Coronary artery (tissue), 2 donors: ENCODE measurements around the gene RAB14.

Experiments
- DNase-seq: peaks from one replicate; pipeline ENCODE4 v3.0.0-alpha.2; 2017; ENCODE audit warnings: low spot score
- H3K27ac ChIP-seq, 2 donors: fragments of 200-600 bp; sonication (generic); one replicate each; pipeline ENCODE4 v1.5.1; 2016 to 2019
- H3K4me3 ChIP-seq: fragments of 200-600 bp; sonication (generic); 2 replicates; pipeline ENCODE4 v1.5.1; 2016; ENCODE audit warnings: mild to moderate bottlenecking, moderate library complexity
- CTCF ChIP-seq: fragments of 200-600 bp; sonication (generic); IDR thresholded peaks from one replicate; pipeline ENCODE4 v1.5.1; 2019; ENCODE audit warnings: antibody characterized with exemption

The RAB14 gene

GRCh38 chr9:121156263-121156731, 45.4 kb downstream of the RAB14 start:
- no peak for DNase-seq
- Histone ChIP-seq H3K27ac (peak overlapping the region in 1 of 2 donors; percentile 15), H3K4me3 (no peak overlapping the region)
- no peak for TF ChIP-seq CTCF

- no peak for TF ChIP-seq CTCF
- no peak overlapping the region for H3K27ac ChIP-seq
- H3K4me3 ChIP-seq, result no peak overlapping the region
- DNase-seq, result no peak
Measured at GRCh38 chr9:121154782-121155181, 46.9 kb downstream of the RAB14 start.

GRCh38 chr9:121153642-121154041, 48.0 kb downstream of the RAB14 start:
- DNase-seq, result no peak
- Histone ChIP-seq H3K4me3 (no peak overlapping the region), H3K27ac (no peak overlapping the region)
- TF ChIP-seq CTCF, result no peak

GRCh38 chr9:121150188-121150587, 51.5 kb downstream of the RAB14 start:
- Histone ChIP-seq H3K27ac (no peak overlapping the region), H3K4me3 (no peak overlapping the region)
- no peak for DNase-seq
- TF ChIP-seq CTCF, result no peak

GRCh38 chr9:121144482-121144881, 57.2 kb downstream of the RAB14 start:
- no peak for TF ChIP-seq CTCF
- DNase-seq, result no peak
- no peak overlapping the region for H3K4me3 ChIP-seq
- H3K27ac ChIP-seq, result no peak overlapping the region

GRCh38 chr9:121143771-121144170, 57.9 kb downstream of the RAB14 start:
- Histone ChIP-seq H3K4me3 (no peak overlapping the region), H3K27ac (no peak overlapping the region)
- DNase-seq, result no peak
- no peak for TF ChIP-seq CTCF

GRCh38 chr9:121141706-121142105, 60.0 kb downstream of the RAB14 start:
- DNase-seq, result no peak
- TF ChIP-seq CTCF, result no peak
- Histone ChIP-seq H3K4me3 (no peak overlapping the region), H3K27ac (no peak overlapping the region)
